Osteocyte (in vitro differentiated cells): ENCODE measurements around the gene FUT8. TPM values are rescaled to one million over a fixed set of nuclear protein-coding genes. Genes with fewer than 3 reads are reported as not detected.

Experiments
- DNase-seq: peaks from one replicate; pipeline ENCODE4 v3.0.0; 2021; ENCODE audit warnings: mixed read lengths; ENCODE audit not compliant: unreplicated experiment; ENCODE audit errors: extremely low spot score
- H3K27ac Mint-ChIP-seq: one replicate; pipeline ENCODE4 v1.8.0; 2021; ENCODE audit warnings: mild to moderate bottlenecking, mixed read lengths; ENCODE audit not compliant: unreplicated experiment
- H3K27me3 Mint-ChIP-seq: one replicate; pipeline ENCODE4 v1.8.0; 2021; ENCODE audit warnings: mixed read lengths; ENCODE audit not compliant: unreplicated experiment
- H3K36me3 Mint-ChIP-seq: one replicate; pipeline ENCODE4 v1.8.0; 2021; ENCODE audit warnings: mixed read lengths; ENCODE audit not compliant: unreplicated experiment
- H3K4me1 Mint-ChIP-seq: one replicate; pipeline ENCODE4 v1.8.0; 2021; ENCODE audit warnings: mixed read lengths; ENCODE audit not compliant: unreplicated experiment
- H3K4me3 Mint-ChIP-seq: one replicate; pipeline ENCODE4 v1.8.0; 2021; ENCODE audit warnings: mild to moderate bottlenecking, moderate library complexity, mixed read lengths; ENCODE audit not compliant: unreplicated experiment
- H3K9me3 Mint-ChIP-seq: one replicate; pipeline ENCODE4 v1.8.0; 2021; ENCODE audit warnings: mixed read lengths; ENCODE audit not compliant: unreplicated experiment
- total RNA-seq: library from RNA; stranded (reverse); gene quantifications from 2 replicates; pipeline ENCODE4 v1.2.1, GENCODE V29; 2021
- TF ChIP-seq, protein P1 (sequence below): fragments of 200-600 bp; sonication (generic); IDR thresholded peaks from 2 replicates; pipeline ENCODE4 v1.5.0; 2021; ENCODE audit warnings: antibody characterized with exemption, mild to moderate bottlenecking, moderate library complexity

Gene FUT8
- total RNA-seq, 1 donor from 2014 or later: 35.5 TPM

DNA sequence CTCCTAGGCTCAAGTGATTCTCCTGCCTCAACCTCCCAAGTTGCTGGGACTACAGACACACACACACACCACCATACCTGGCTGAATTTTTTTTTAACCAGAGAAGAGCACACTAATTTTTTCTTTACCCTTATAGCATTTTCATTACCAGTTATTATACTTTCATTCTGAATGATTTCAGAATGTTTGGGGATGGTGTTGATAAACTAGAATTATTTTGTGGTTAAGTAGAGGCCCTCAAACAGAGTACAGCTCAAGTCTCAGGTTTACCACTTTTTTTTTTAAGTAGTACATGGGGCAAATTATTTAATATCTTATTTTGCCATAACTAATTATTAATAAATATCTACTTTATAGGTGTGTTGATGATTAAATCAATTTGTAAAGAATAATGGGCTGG is 86.6 kb downstream of the FUT8 start:
- peaks cover 2% of the 10 kb centered on the region for H3K36me3 Mint-ChIP-seq
- no peak overlapping the region for H3K4me3 Mint-ChIP-seq
- no peaks in the 10 kb centered on the region for H3K27me3 Mint-ChIP-seq
- no peak overlapping the region for H3K27ac Mint-ChIP-seq
- H3K9me3 Mint-ChIP-seq: peaks cover 3% of the 10 kb centered on the region
- TF ChIP-seq, protein P1, sequence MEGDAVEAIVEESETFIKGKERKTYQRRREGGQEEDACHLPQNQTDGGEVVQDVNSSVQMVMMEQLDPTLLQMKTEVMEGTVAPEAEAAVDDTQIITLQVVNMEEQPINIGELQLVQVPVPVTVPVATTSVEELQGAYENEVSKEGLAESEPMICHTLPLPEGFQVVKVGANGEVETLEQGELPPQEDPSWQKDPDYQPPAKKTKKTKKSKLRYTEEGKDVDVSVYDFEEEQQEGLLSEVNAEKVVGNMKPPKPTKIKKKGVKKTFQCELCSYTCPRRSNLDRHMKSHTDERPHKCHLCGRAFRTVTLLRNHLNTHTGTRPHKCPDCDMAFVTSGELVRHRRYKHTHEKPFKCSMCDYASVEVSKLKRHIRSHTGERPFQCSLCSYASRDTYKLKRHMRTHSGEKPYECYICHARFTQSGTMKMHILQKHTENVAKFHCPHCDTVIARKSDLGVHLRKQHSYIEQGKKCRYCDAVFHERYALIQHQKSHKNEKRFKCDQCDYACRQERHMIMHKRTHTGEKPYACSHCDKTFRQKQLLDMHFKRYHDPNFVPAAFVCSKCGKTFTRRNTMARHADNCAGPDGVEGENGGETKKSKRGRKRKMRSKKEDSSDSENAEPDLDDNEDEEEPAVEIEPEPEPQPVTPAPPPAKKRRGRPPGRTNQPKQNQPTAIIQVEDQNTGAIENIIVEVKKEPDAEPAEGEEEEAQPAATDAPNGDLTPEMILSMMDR: no peak
- no peak for DNase-seq
- H3K4me1 Mint-ChIP-seq: peaks cover 5% of the 10 kb centered on the region

DNA sequence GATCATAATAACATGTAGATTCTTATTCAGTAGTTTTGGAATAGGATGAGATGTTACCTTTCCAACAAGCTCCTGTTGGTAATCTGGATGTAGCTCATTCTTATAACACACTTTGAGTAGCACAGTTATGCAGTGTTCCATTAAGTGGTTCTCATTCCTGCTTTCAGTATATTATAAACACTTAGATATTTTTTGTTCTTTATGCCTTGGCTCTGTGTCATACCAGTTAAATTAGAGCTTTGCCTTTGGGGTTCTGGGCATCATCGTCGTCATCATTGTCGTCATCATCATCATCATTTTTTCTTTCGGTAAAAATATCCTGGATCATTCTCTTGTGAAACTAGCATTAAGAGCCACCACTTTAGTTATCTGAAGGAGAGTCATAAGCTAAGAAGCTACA is 87.5 kb downstream of the FUT8 start:
- Mint-ChIP-seq H3K36me3 (peaks cover 2% of the 10 kb centered on the region), H3K9me3 (peaks cover 3% of the 10 kb centered on the region), H3K27me3 (no peaks in the 10 kb centered on the region), H3K4me3 (no peak overlapping the region), H3K4me1 (peaks cover 5% of the 10 kb centered on the region), H3K27ac (no peak overlapping the region)
- no peak for DNase-seq
- TF ChIP-seq, protein P1: no peak

GRCh38 chr14:65501328-65501727 is 88.8 kb downstream of the FUT8 start:
- TF ChIP-seq, protein P1: no peak
- DNase-seq: no peak
- Mint-ChIP-seq H3K4me3 (no peak overlapping the region), H3K4me1 (peaks cover 5% of the 10 kb centered on the region), H3K27ac (no peak overlapping the region), H3K9me3 (peaks cover 3% of the 10 kb centered on the region), H3K27me3 (no peaks in the 10 kb centered on the region), H3K36me3 (peaks cover 2% of the 10 kb centered on the region)

DNA sequence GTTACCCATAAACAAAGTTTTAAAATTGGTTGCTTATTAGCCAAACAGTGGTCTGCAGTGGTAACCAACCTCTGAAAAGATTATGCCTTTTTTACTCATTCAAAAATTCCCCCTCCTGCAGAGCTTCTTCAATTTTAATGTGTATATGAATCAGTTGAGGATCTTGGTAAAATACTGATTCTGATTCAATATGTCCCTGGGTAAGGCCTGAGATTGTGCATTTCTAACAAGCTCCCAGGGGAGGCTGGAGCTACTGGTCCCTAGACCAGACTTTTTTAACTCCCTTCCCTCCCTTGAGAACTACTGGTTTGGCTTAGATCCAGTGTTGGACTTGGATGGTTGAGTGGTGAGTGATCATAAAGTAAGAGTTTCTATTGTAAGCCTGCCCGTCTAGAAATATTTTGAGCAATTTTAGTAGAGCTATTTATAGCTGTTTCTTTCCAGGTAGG is 90.2 kb downstream of the FUT8 start:
- no peak for DNase-seq
- H3K9me3 Mint-ChIP-seq: peaks cover 6% of the 10 kb centered on the region
- no peaks in the 10 kb centered on the region for H3K27me3 Mint-ChIP-seq
- H3K36me3 Mint-ChIP-seq: no peaks in the 10 kb centered on the region
- peaks cover 5% of the 10 kb centered on the region for H3K4me1 Mint-ChIP-seq
- no peak overlapping the region for H3K27ac Mint-ChIP-seq
- TF ChIP-seq, protein P1: no peak
- H3K4me3 Mint-ChIP-seq: no peak overlapping the region

- H3K27me3 Mint-ChIP-seq: no peaks in the 10 kb centered on the region
- no peak overlapping the region for H3K4me3 Mint-ChIP-seq
- DNase-seq: no peak
- TF ChIP-seq, protein P1: no peak
- H3K4me1 Mint-ChIP-seq: peaks cover 5% of the 10 kb centered on the region
- H3K9me3 Mint-ChIP-seq: peaks cover 10% of the 10 kb centered on the region
- H3K36me3 Mint-ChIP-seq: no peaks in the 10 kb centered on the region
- H3K27ac Mint-ChIP-seq: no peak overlapping the region
These were observed 91.2 kb downstream of the FUT8 start for GRCh38 chr14:65503771-65504170.
